Measurements from ENCODE around the gene GLUL.
"Not testable (repeated sequence)": the region's sequence is repeated elsewhere in the genome, so short reads cannot be mapped to it uniquely, and the experiment has no call there.

The GLUL gene

GRCh38 chr1:182383037-182383661 lies 8.4 kb downstream of the GLUL start:
- TF ChIP-seq CTCF (IDR thresholded peaks at IDR 0.05; ENCODE audit: low read length, missing control alignments): no peak
- no peak for DNase-seq (ENCODE audit: low read depth)
- H3K4me3 ChIP-seq (replicated peaks; ENCODE audit: low read depth, low read length): no peak overlapping the region

- no peak for DNase-seq (ENCODE audit: low read depth)
- no peak overlapping the region for H3K4me3 ChIP-seq (replicated peaks; ENCODE audit: low read depth, low read length)
- no peak for TF ChIP-seq CTCF (IDR thresholded peaks at IDR 0.05; ENCODE audit: low read length, missing control alignments)
Observed at GRCh38 chr1:182381962-182382819, 9.4 kb downstream of the GLUL start.

GRCh38 chr1:182380199-182380598 lies 11.4 kb downstream of the GLUL start:
- H3K4me3 ChIP-seq (replicated peaks; ENCODE audit: low read depth, low read length): no peak overlapping the region
- no peak for TF ChIP-seq CTCF (IDR thresholded peaks at IDR 0.05; ENCODE audit: low read length, missing control alignments)
- no peak for DNase-seq (ENCODE audit: low read depth)

- DNase-seq (ENCODE audit: low read depth); H3K4me3 ChIP-seq (replicated peaks; ENCODE audit: low read depth, low read length): not testable (repeated sequence)
Observed at GRCh38 chr1:182379781-182380180, 11.8 kb downstream of the GLUL start.

- DNase-seq (ENCODE audit: low read depth): no peak
- no peak for TF ChIP-seq CTCF (IDR thresholded peaks at IDR 0.05; ENCODE audit: low read length, missing control alignments)
- H3K4me3 ChIP-seq (replicated peaks; ENCODE audit: low read depth, low read length): no peak overlapping the region
Observed at GRCh38 chr1:182376936-182377574, 14.5 kb downstream of the GLUL start.

- DNase-seq (ENCODE audit: low read depth): no peak
- TF ChIP-seq CTCF (IDR thresholded peaks at IDR 0.05; ENCODE audit: low read length, missing control alignments): no peak
- no peak overlapping the region for H3K4me3 ChIP-seq (replicated peaks; ENCODE audit: low read depth, low read length)
Observed at GRCh38 chr1:182374101-182374834, 17.3 kb downstream of the GLUL start.

- TF ChIP-seq CTCF (IDR thresholded peaks at IDR 0.05; ENCODE audit: low read length, missing control alignments): no peak
- no peak for DNase-seq (ENCODE audit: low read depth)
- H3K4me3 ChIP-seq (replicated peaks; ENCODE audit: low read depth, low read length): no peak overlapping the region
Observed at GRCh38 chr1:182370532-182370931, 21.1 kb downstream of the GLUL start.

Data from fibroblast of pulmonary artery (primary cell).